IMR-90 (cell line): Measurements from ENCODE around the gene BMP7. TPM values are rescaled to one million over a fixed set of nuclear protein-coding genes. Genes with fewer than 3 reads are reported as not detected.
A peak's percentile ranks its signal among the peaks of the same experiment; 100 is the strongest.

Experiments
- ATAC-seq: fragments of 200-7000 bp; cut with Tn5 transposase; 2 replicates; pipeline ENCODE4 v1.9.1; 2020; ENCODE audit warnings: low read depth, mild to moderate bottlenecking, moderate library complexity
- BruUV-seq: library from RNA; stranded (reverse); fragments of 400-500 nt; replicated peaks from 2 replicates; lab custom pipeline; 2021; lab: Mats Ljungman, UMichigan
- CTCF ChIA-PET: fragments of 300-600 bp; formaldehyde crosslinking; extraction: SDS; loops from one replicate; lab custom pipeline; 2021; ENCODE audit warnings: antibody characterized with exemption; lab: Yijun Ruan, JAX
- POLR2A ChIA-PET: fragments of 300-600 bp; sonication (Branson Sonifier 250); formaldehyde crosslinking; loops from one replicate; lab custom pipeline; 2022; ENCODE audit warnings: antibody characterized with exemption; ENCODE audit not compliant: unreplicated experiment; lab: Charles Lee
- DNase-seq: peaks from one replicate; pipeline ENCODE4 v3.0.0; 2013
- H2AFZ ChIP-seq: replicated peaks from 2 replicates; pipeline ENCODE3; 2013; ENCODE audit warnings: low read length, mild to moderate bottlenecking; ENCODE audit not compliant: poor library complexity
- H2AK5ac ChIP-seq: 2 replicates; pipeline ENCODE4 v1.6.1; 2013; ENCODE audit warnings: low read depth, low read length, inconsistent platforms
- H2AK9ac ChIP-seq: replicated peaks from 2 replicates; pipeline ENCODE3; 2013; ENCODE audit warnings: mild to moderate bottlenecking, low read depth, low read length, moderate library complexity; ENCODE audit not compliant: poor library complexity
- H2BK120ac ChIP-seq: 2 replicates; pipeline ENCODE4 v1.6.1; 2013; ENCODE audit warnings: low read depth, low read length, inconsistent platforms
- H2BK15ac ChIP-seq: 3 replicates; pipeline ENCODE4 v1.6.1; 2013; ENCODE audit warnings: low read depth, low read length, inconsistent platforms
- H2BK20ac ChIP-seq: 2 replicates; pipeline ENCODE4 v1.6.1; 2013; ENCODE audit warnings: low read depth, mild to moderate bottlenecking, inconsistent platforms, low read length, moderate library complexity
- H2BK5ac ChIP-seq: 2 replicates; pipeline ENCODE4 v1.6.1; 2013; ENCODE audit warnings: mild to moderate bottlenecking, low read depth, low read length, inconsistent platforms; ENCODE audit not compliant: poor library complexity, severe bottlenecking
- H3K14ac ChIP-seq: replicated peaks from 2 replicates; pipeline ENCODE4 v1.6.1; 2013; ENCODE audit warnings: low read depth, low read length, inconsistent platforms
- H3K18ac ChIP-seq: 2 replicates; pipeline ENCODE4 v1.6.1; 2013; ENCODE audit warnings: low read depth, low read length, control low read depth
- H3K23ac ChIP-seq: 2 replicates; pipeline ENCODE4 v1.6.1; 2013; ENCODE audit warnings: low read depth, low read length, inconsistent platforms
- H3K27ac ChIP-seq: 2 replicates; pipeline ENCODE4 v1.5.1; 2013; ENCODE audit warnings: mild to moderate bottlenecking, control low read depth, low read length; ENCODE audit not compliant: insufficient read depth
- H3K27me3 ChIP-seq: 2 replicates; pipeline ENCODE4 v1.6.1; 2013; ENCODE audit warnings: low read length; ENCODE audit not compliant: control insufficient read depth, insufficient read depth
- H3K36me3 ChIP-seq: 2 replicates; pipeline ENCODE4 v1.6.1; 2013; ENCODE audit warnings: low read length, mixed read lengths; ENCODE audit not compliant: control insufficient read depth, insufficient read depth
- H3K4ac ChIP-seq: 2 replicates; pipeline ENCODE4 v1.6.1; 2013; ENCODE audit warnings: low read depth, low read length, inconsistent platforms
- H3K4me1 ChIP-seq: 2 replicates; pipeline ENCODE4 v1.6.1; 2013; ENCODE audit warnings: low read length, mixed read lengths; ENCODE audit not compliant: control insufficient read depth, insufficient read depth
- H3K4me2 ChIP-seq: 2 replicates; pipeline ENCODE4 v1.6.1; 2013; ENCODE audit warnings: low read depth, mild to moderate bottlenecking, control low read depth, low read length, moderate library complexity
- H3K4me3 ChIP-seq: 2 replicates; pipeline ENCODE4 v1.5.1; 2013; ENCODE audit warnings: low read depth, mild to moderate bottlenecking, control low read depth, low read length, moderate library complexity; ENCODE audit not compliant: insufficient read depth
- H3K56ac ChIP-seq: 2 replicates; pipeline ENCODE4 v1.6.1; 2013; ENCODE audit warnings: low read length, inconsistent platforms; ENCODE audit not compliant: insufficient read depth; ENCODE audit errors: extremely low read depth
- H3K79me1 ChIP-seq, 2 experiments: 2 replicates each; pipeline ENCODE4 v1.6.1; 2013; ENCODE audit warnings: low read length in 2 of 2, inconsistent platforms in 1 of 2, low read depth in 1 of 2
- H3K9ac ChIP-seq: 2 replicates; pipeline ENCODE4 v1.6.1; 2013; ENCODE audit warnings: low read depth, low read length, control low read depth
- H3K9me1 ChIP-seq: 2 replicates; pipeline ENCODE4 v1.6.1; 2013; ENCODE audit warnings: low read length, inconsistent platforms; ENCODE audit not compliant: insufficient read depth
- H3K9me3 ChIP-seq: 2 replicates; pipeline ENCODE4 v1.6.1; 2013; ENCODE audit warnings: low read length; ENCODE audit not compliant: control insufficient read depth, insufficient read depth
- H4K20me1 ChIP-seq: 2 replicates; pipeline ENCODE4 v1.6.1; 2013; ENCODE audit warnings: low read length, inconsistent platforms; ENCODE audit not compliant: insufficient read depth
- H4K5ac ChIP-seq: 2 replicates; pipeline ENCODE4 v1.6.1; 2013; ENCODE audit warnings: mild to moderate bottlenecking, low read depth, low read length, control low read depth
- H4K8ac ChIP-seq, 2 experiments: 2 replicates each; pipeline ENCODE4 v1.6.1; 2013; ENCODE audit warnings: low read depth in 2 of 2, low read length in 2 of 2, control low read depth in 1 of 2, inconsistent platforms in 1 of 2
- H4K91ac ChIP-seq: 2 replicates; pipeline ENCODE4 v1.6.1; 2013; ENCODE audit warnings: low read depth, low read length, inconsistent platforms; ENCODE audit not compliant: insufficient read depth
- BHLHE40 ChIP-seq: fragments of 150-350 bp; IDR thresholded peaks from 2 replicates; pipeline ENCODE4 v1.6.1; 2016; ENCODE audit warnings: mild to moderate bottlenecking, low read depth, low read length
- CHD1 ChIP-seq: IDR thresholded peaks from 2 replicates; pipeline ENCODE4 v1.6.1; 2012; ENCODE audit warnings: low read depth, low read length, improper control_type of control experiment
- RAD21 ChIP-seq: IDR thresholded peaks from 2 replicates; pipeline ENCODE4 v1.6.1; 2012; ENCODE audit warnings: low read length, improper control_type of control experiment
- RCOR1 ChIP-seq: IDR thresholded peaks from 2 replicates; pipeline ENCODE4 v1.6.1; 2012; ENCODE audit warnings: mild to moderate bottlenecking, low read length, improper control_type of control experiment; ENCODE audit not compliant: insufficient replicate concordance
- RFX5 ChIP-seq: IDR thresholded peaks from 2 replicates; pipeline ENCODE4 v1.8.0; 2012; ENCODE audit warnings: low read depth, mild to moderate bottlenecking, low read length, moderate library complexity
- WGBS, 2 experiments: methylation state at CpG; one replicate each; pipeline versions ENCODE4 v1.1.5 to v1.1.7; 2013; ENCODE audit warnings: missing lambda C conversion rate in 2 of 2; ENCODE audit not compliant: insufficient read length in 1 of 2; ENCODE audit errors: extremely low coverage in 2 of 2; 5-methylcytosine and 5-hydroxymethylcytosine counted together
- dilution Hi-C: fragments of 300-500 bp; cut with HindIII; formaldehyde crosslinking; loops from one replicate; pipeline ENCODE4 v1.14.3; 2018; ENCODE audit warnings: low sequenced_read_pairs; ENCODE audit not compliant: unreplicated experiment
- in situ Hi-C: fragments of 300-500 bp; cut with MboI; formaldehyde crosslinking; loops from 3 replicates; pipeline ENCODE4 v1.14.3; 2019; ENCODE audit warnings: low sequenced_read_pairs, inconsistent platforms, mixed read lengths
- intact Hi-C: fragments of 100-400 bp; cut with micrococcal nuclease; formaldehyde crosslinking; loops from 2 replicates; pipeline ENCODE4 v1.10.0; 2022
- polyA plus RNA-seq, 3 experiments: library from polyadenylated mRNA; depleted of rRNA; stranded (reverse); fragments of >200 nt; gene quantifications; 2 replicates each; pipeline ENCODE4 v1.2.3, GENCODE V29; 2012; ENCODE audit warnings: low replicate concordance in 1 of 3
- total RNA-seq: library from RNA; depleted of rRNA; stranded (reverse); fragments of >200 nt; gene quantifications from 2 replicates; pipeline ENCODE4 v1.2.3, GENCODE V29; 2012

Gene BMP7
- total and polyA plus RNA-seq, 2 of the 4 experiments (the other 2 are of a cell fraction) = not detected

DNA sequence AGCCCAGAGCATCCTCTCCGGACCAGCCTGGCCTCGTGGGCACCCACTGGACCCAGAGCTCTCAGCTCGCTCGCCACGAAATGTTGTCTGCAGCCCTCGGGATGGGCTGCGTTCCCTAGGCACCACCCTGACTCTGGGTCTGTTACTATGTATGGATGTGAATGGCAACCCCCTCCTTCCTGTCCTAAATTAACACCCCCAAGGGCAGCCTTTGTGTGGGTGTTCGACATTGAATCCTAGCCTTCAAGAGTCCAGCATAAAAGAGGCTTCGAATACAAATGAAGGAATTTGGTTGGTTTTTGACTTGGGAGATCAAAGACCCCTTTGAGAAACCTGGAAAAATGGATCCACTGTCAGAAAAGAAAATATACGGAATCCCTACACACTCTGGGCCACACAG is 86.1 kb downstream of the BMP7 start:
- no peak overlapping the region for H2BK20ac ChIP-seq
- intact Hi-C loops = no loop called here
- H2AFZ ChIP-seq = peak overlapping the region; percentile 44
- ChIA-PET CTCF (no interaction called here), POLR2A (no interaction called here)
- no TSS peak for BruUV-seq
- no peak overlapping the region for H3K4me2 ChIP-seq
- H3K27me3 ChIP-seq = no peaks in the 10 kb centered on the region
- no peaks in the 10 kb centered on the region for H4K20me1 ChIP-seq
- H3K9ac ChIP-seq = no peak overlapping the region
- no peak for ATAC-seq
- H4K5ac ChIP-seq = no peak overlapping the region
- TF ChIP-seq BHLHE40 (no peak), CHD1 (no peak), RAD21 (no peak), RCOR1 (no peak), RFX5 (no peak)
- no peak overlapping the region for H3K18ac ChIP-seq
- dilution Hi-C loops = no loop called here
- no peak overlapping the region for H3K4ac ChIP-seq
- no peak overlapping the region for H4K91ac ChIP-seq
- no peaks in the 10 kb centered on the region for H3K36me3 ChIP-seq
- no peak overlapping the region for H2BK5ac ChIP-seq
- H2AK9ac ChIP-seq = no peak overlapping the region
- in situ Hi-C loops = no loop called here
- no peak overlapping the region for H3K23ac ChIP-seq
- H3K79me1 ChIP-seq = no peaks in the 10 kb centered on the region
- no peak overlapping the region for H2BK120ac ChIP-seq
- H3K9me1 ChIP-seq = no peaks in the 10 kb centered on the region
- WGBS, 2 experiments = no CpG with 5 or more reads among the region's 10 CpGs
- H2AK5ac ChIP-seq = no peak overlapping the region
- H2BK15ac ChIP-seq = no peak overlapping the region
- no peak overlapping the region for H4K8ac ChIP-seq
- H3K56ac ChIP-seq = no peak overlapping the region
- peaks cover 27% of the 10 kb centered on the region for H3K9me3 ChIP-seq
- no peak overlapping the region for H3K4me3 ChIP-seq
- H3K14ac ChIP-seq = no peak overlapping the region
- no peaks in the 10 kb centered on the region for H3K4me1 ChIP-seq
- no peak for DNase-seq
- H3K27ac ChIP-seq = no peak overlapping the region
